Measurements from ENCODE around the gene APRT. TPM values are rescaled to one million over a fixed set of nuclear protein-coding genes. Genes with fewer than 3 reads are reported as not detected.

APRT gene
- total and polyA plus RNA-seq, 10 of the 15 experiments (the other 5 are each of a cell fraction or from before 2014, with no cell fraction given): 30.6 to 495 (median 166) TPM

DNA sequence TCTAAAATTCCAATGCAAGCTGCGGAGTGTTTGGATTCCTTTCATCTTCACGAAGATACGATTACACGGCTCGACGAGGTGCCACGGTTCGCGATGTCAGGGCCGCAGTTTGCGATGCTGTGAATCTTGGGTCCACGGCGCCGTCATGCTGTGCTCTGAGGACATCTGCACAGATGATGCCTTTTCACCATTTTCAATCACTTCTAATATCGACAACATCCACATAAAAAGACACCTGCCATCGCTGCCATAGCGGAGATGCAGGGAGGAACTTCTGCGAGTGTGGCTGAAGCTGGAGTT, 6.8 kb upstream of the APRT start:
- 89% methylated on average over 18 of the region's 18 CpGs for WGBS (ENCODE audit: insufficient coverage, insufficient replicate concordance, low lambda C conversion rate, missing lambda C conversion rate)
- FAIRE-seq: no peak
- ChIA-PET POLR2A (no interaction called here), RAD21 (ENCODE audit: unreplicated experiment) (no interaction called here), SMC1A (ENCODE audit: uncharacterized antibody, unreplicated experiment) (no interaction called here), CTCF (interaction anchor here (0.6 to 1.5 kb wide), 2 partner anchors 39 to 48 kb away, joined by 3 to 6 read pairs; partner anchors contain the start of genes GALNS and TRAPPC2L)
- no peaks in the 10 kb centered on the region for H4K20me1 ChIP-seq (ENCODE audit: control insufficient read depth, insufficient read depth)
- no peaks in the 10 kb centered on the region for H3K4me1 ChIP-seq (ENCODE audit: control insufficient read depth, insufficient read depth, low read length)
- no peaks in the 10 kb centered on the region for H3K27me3 ChIP-seq (replicated peaks in 1 of 2; ENCODE audit: control insufficient read depth in 2 of 2, insufficient read depth in 2 of 2, low read length in 1 of 2)
- no peaks in the 10 kb centered on the region for H3K9me3 ChIP-seq (replicated peaks; ENCODE audit: control insufficient read depth, insufficient read depth, low read length)
- no peak overlapping the region for H2AFZ ChIP-seq (ENCODE audit: control insufficient read depth, low read depth, low read length)
- H3K79me2 ChIP-seq (ENCODE audit: control insufficient read depth, insufficient read depth, low read length): no peaks in the 10 kb centered on the region
- H3K36me3 ChIP-seq (ENCODE audit: control insufficient read depth in 2 of 2, insufficient read depth in 2 of 2, low read length in 1 of 2): no peaks in the 10 kb centered on the region
- in situ Hi-C loops (cut with MboI): no loop called here
- no peak for TF ChIP-seq ATF7 (IDR thresholded peaks at IDR 0.05; ENCODE audit: low read depth)
- no peak for TF ChIP-seq ASH2L (IDR thresholded peaks at IDR 0.05; ENCODE audit: borderline replicate concordance, low read depth)
- no peak for TF ChIP-seq CEBPB (IDR thresholded peaks at IDR 0.05; ENCODE audit: borderline replicate concordance in 1 of 2, low read depth in 2 of 2, low read length in 2 of 2)
- no peak for TF ChIP-seq WRNIP1 (IDR thresholded peaks at IDR 0.05; ENCODE audit: borderline replicate concordance, low read depth, low read length)
- TF ChIP-seq RAD21 (IDR thresholded peaks at IDR 0.05; ENCODE audit: insufficient read depth, low read depth, low read length): no peak
- TF ChIP-seq RCOR1 (conservative IDR thresholded peaks at IDR 0.05; ENCODE audit: low read depth, low read length): no peak
- TF ChIP-seq, protein P1, sequence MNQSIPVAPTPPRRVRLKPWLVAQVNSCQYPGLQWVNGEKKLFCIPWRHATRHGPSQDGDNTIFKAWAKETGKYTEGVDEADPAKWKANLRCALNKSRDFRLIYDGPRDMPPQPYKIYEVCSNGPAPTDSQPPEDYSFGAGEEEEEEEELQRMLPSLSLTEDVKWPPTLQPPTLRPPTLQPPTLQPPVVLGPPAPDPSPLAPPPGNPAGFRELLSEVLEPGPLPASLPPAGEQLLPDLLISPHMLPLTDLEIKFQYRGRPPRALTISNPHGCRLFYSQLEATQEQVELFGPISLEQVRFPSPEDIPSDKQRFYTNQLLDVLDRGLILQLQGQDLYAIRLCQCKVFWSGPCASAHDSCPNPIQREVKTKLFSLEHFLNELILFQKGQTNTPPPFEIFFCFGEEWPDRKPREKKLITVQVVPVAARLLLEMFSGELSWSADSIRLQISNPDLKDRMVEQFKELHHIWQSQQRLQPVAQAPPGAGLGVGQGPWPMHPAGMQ (IDR thresholded peaks at IDR 0.05; ENCODE audit: borderline replicate concordance): no peak
- TF ChIP-seq, protein P2, sequence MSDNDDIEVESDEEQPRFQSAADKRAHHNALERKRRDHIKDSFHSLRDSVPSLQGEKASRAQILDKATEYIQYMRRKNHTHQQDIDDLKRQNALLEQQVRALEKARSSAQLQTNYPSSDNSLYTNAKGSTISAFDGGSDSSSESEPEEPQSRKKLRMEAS (IDR thresholded peaks at IDR 0.05; ENCODE audit: low read depth, low read length): no peak
- TF ChIP-seq, protein P3, sequence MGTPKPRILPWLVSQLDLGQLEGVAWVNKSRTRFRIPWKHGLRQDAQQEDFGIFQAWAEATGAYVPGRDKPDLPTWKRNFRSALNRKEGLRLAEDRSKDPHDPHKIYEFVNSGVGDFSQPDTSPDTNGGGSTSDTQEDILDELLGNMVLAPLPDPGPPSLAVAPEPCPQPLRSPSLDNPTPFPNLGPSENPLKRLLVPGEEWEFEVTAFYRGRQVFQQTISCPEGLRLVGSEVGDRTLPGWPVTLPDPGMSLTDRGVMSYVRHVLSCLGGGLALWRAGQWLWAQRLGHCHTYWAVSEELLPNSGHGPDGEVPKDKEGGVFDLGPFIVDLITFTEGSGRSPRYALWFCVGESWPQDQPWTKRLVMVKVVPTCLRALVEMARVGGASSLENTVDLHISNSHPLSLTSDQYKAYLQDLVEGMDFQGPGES (IDR thresholded peaks at IDR 0.05): no peak
- no peak for TF ChIP-seq MYC (IDR thresholded peaks at IDR 0.05; ENCODE audit: insufficient read depth, insufficient read length, insufficient replicate concordance, low read length, severe bottlenecking)
- TF ChIP-seq HCFC1 (IDR thresholded peaks at IDR 0.05; ENCODE audit: low read length): no peak
- TF ChIP-seq CHD1 (IDR thresholded peaks at IDR 0.05; ENCODE audit: low read depth, low read length): no peak
- TF ChIP-seq NR2C2 (IDR thresholded peaks at IDR 0.05; ENCODE audit: borderline replicate concordance, control insufficient read depth, insufficient read length, low read depth): no peak
- TF ChIP-seq MTA2 (IDR thresholded peaks at IDR 0.05; ENCODE audit: low read depth): no peak
- TF ChIP-seq NRF1 (conservative IDR thresholded peaks at IDR 0.05; ENCODE audit: low read depth, low read length): no peak
- TF ChIP-seq, protein P4, sequence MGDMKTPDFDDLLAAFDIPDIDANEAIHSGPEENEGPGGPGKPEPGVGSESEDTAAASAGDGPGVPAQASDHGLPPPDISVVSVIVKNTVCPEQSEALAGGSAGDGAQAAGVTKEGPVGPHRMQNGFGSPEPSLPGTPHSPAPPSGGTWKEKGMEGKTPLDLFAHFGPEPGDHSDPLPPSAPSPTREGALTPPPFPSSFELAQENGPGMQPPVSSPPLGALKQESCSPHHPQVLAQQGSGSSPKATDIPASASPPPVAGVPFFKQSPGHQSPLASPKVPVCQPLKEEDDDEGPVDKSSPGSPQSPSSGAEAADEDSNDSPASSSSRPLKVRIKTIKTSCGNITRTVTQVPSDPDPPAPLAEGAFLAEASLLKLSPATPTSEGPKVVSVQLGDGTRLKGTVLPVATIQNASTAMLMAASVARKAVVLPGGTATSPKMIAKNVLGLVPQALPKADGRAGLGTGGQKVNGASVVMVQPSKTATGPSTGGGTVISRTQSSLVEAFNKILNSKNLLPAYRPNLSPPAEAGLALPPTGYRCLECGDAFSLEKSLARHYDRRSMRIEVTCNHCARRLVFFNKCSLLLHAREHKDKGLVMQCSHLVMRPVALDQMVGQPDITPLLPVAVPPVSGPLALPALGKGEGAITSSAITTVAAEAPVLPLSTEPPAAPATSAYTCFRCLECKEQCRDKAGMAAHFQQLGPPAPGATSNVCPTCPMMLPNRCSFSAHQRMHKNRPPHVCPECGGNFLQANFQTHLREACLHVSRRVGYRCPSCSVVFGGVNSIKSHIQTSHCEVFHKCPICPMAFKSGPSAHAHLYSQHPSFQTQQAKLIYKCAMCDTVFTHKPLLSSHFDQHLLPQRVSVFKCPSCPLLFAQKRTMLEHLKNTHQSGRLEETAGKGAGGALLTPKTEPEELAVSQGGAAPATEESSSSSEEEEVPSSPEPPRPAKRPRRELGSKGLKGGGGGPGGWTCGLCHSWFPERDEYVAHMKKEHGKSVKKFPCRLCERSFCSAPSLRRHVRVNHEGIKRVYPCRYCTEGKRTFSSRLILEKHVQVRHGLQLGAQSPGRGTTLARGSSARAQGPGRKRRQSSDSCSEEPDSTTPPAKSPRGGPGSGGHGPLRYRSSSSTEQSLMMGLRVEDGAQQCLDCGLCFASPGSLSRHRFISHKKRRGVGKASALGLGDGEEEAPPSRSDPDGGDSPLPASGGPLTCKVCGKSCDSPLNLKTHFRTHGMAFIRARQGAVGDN (IDR thresholded peaks at IDR 0.05): no peak
- no peak for TF ChIP-seq RFX5 (IDR thresholded peaks at IDR 0.05; ENCODE audit: low read depth, low read length)
- no peak for TF ChIP-seq SRF (IDR thresholded peaks at IDR 0.05; ENCODE audit: low read depth in 2 of 2, low read length in 2 of 2)
- no peak for TF ChIP-seq POLR2A (IDR thresholded peaks at IDR 0.05; ENCODE audit: low read depth, low read length)
- no peak for TF ChIP-seq ZNF274 (IDR thresholded peaks at IDR 0.05; ENCODE audit: insufficient read depth, insufficient read length)
- no peak for DNase-seq (ENCODE audit: low read depth, low spot score)
- no peak overlapping the region for H3K9ac ChIP-seq (ENCODE audit: control insufficient read depth, insufficient read depth, low read length)
- intact Hi-C loops (cut with micrococcal nuclease; ENCODE audit: unreplicated experiment): no loop called here
- ATAC-seq: no peak
- no peak overlapping the region for H3K27ac ChIP-seq (ENCODE audit: control insufficient read depth, insufficient read depth)
- H3K4me3 ChIP-seq: no peak overlapping the region
- no peak overlapping the region for H3K4me2 ChIP-seq (ENCODE audit: control insufficient read depth, insufficient read depth)
- no TSS peak for BruUV-seq (replicated peaks)

Data from GM12878 (cell line).